ENCODE data around the gene EML6.

- no peak for TF ChIP-seq CTCF (IDR thresholded peaks at IDR 0.05 in 4 of 5, conservative IDR thresholded peaks at IDR 0.05 in 1 of 5)
- TF ChIP-seq POLR2A (IDR thresholded peaks at IDR 0.05): no peak
Observed at GRCh38 chr2:54815148-54815539, 91.7 kb downstream of the EML6 start.

Data from gastrocnemius medialis (tissue), 4 donors.